Measurements from ENCODE around the gene PAPSS2.
"Not testable (repeated sequence)": the region's sequence is repeated elsewhere in the genome, so short reads cannot be mapped to it uniquely, and the experiment has no call there.

Gene PAPSS2

GRCh38 chr10:87659571-87660483 is at the start of gene PAPSS2:
Gene PAPSS2, plus strand, starts transcription at chr10:87659878. Its CDS starts 104 bp downstream, at chr10:87659982.
- DNase-seq (ENCODE audit: low read depth), result no peak

DNA sequence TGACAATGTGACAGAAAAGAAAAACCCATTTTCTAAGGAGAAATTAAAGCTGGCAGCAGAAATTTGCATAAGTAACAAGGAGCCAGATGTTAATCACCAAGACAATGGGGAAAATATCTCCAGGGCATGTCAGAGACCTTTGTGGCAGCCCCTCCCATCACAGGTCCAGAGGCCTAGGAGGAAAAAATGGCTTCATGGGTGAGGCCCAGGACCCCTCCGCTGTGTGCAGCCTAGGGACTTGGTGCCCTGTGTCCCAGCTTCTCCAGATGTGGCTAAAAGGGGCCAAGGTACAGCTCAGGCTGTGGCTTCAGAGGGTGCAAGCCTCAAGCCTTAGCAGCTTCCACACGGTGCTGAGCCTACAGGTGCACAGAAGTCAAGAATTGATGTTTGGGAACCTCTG is 48.3 kb upstream of the PAPSS2 start:
- DNase-seq (ENCODE audit: low read depth), result not testable (repeated sequence)

DNA sequence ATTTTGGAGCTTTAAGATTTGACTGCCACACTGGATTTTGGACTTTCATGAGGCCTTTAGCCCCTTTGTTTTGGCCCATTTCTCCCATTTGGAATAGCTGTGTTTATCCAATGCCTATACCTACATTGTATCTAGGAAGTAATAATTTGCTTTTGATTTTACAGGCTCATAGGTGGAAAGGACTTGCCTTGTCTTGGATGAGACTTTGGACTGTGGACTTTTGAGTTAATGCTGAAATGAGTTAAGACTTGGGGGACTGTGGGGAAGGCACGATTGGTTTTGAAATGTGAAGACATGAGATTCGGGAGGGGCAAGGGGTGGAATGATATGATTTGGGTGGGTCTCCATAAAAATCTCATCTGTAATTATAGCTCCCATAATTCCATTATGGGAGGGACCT is 47.6 kb upstream of the PAPSS2 start:
- no peak for DNase-seq (ENCODE audit: low read depth)

GRCh38 chr10:87613751-87614150 is 45.9 kb upstream of the PAPSS2 start:
- DNase-seq (ENCODE audit: low read depth), result no peak

DNA sequence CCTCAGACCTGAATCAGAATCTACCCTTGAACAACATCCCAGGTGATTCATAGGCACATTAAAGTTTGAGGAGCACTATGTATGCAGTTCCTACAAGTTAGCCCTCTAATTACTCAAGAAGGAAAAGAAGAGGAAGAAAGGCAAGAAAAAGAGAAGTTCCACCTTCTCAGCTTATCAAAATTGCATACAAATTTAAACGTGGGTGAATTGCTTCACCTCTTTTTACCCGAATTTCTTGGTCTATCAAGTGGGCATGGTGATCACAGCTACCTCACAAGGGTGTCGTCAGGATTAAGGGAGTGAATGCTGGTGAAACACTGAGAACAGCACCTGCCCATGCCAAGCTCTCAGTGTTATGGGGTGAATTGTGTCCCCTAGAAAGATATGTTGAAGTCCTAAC is 43.8 kb upstream of the PAPSS2 start:
- no peak for DNase-seq (ENCODE audit: low read depth)

DNA sequence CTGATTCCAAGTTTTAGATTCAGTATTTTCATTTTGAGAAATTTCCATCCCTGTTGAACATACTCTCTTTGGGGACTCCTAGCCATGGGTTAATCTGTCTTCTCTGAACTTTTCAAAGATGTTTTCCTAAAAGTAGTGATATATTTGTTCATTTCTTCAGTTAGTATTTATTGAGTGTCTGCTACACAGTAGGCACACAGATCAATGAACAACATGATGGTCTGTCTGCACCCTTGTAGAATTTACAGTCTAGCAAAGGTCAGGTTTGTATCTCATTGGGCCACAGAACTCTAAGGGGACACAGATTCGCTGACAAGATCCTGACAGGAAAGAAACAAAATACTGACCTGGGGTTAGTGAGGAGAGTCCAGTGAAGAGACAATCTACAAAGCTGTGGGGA is 42.2 kb upstream of the PAPSS2 start:
- DNase-seq (ENCODE audit: low read depth), result no peak

GRCh38 chr10:87618566-87619423 is 40.9 kb upstream of the PAPSS2 start:
- DNase-seq (ENCODE audit: low read depth), result no peak

GRCh38 chr10:87619705-87620104 is 40.0 kb upstream of the PAPSS2 start:
- no peak for DNase-seq (ENCODE audit: low read depth)

DNA sequence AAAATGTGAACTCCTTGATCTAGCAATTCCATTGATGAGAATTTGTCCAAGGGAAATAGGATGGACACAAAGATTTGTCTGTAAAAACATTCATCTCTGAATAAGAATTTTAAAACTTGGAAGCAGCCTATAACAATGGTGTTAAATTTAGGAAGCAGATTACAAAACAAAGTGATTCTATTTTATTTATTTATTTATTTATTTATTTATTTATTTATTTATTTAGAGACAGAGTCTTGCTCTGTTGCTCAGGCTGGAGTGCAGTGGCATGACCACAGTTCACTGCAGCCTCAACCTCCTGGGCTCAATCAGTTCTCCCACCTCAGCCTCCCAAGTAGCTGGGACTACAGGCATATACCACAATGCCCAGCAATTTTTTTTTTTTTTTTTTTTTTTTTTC is 38.2 kb upstream of the PAPSS2 start:
- DNase-seq (ENCODE audit: low read depth), result not testable (repeated sequence)

DNA sequence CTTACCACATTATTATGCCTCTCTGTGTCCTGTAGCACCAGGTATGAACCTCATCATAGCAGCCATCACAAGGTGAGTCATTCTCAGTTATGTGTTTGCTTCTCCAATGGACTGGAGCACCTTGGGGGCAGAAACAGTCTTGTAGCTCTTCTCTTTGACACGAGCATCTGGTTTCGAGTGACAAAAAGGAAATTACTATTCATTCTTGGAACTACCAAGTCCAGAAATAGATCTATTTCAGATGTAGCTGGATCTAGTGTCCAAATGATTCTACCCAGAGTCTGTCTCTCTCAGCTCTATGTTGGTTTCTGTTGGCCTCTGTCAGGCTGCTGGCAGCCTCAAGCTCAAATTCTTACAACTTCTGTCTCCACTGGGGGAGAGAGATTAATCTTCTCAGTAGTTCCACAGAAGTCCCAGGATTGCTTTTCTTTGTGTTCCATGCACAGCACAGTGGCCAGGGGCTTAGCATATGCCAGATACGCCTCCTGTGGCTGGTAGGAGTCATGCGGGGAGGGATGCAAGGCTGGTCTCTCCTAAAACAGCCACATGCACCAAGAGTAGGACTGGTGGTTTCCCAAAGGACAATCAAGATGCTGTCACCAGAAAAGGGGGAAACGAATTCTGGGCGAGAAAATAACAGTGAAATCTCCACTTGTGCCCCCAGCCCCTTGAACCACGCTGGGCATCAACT is 37.2 kb upstream of the PAPSS2 start:
- DNase-seq (ENCODE audit: low read depth), result no peak

DNA sequence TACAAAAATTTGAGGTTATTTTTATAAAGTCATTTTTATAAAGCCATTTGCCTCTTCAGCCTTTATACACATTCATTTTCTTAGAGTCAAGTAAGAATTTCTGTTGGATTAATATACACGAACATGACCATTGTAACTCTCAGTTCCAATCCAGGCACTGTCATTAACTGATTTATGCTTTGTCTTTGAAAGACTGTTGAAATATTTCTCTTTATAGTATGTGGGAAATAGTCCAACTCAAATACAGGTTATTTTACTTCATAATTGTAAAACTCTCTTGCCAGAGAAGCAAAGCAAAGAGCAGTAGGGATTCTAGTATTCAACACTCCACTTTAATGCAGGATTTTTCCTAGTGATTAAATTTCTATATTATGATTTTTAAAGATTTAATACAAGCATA is 36.5 kb upstream of the PAPSS2 start:
- DNase-seq (ENCODE audit: low read depth), result no peak

GRCh38 chr10:87625661-87626060 is 34.0 kb upstream of the PAPSS2 start:
- DNase-seq (ENCODE audit: low read depth), result no peak

DNA sequence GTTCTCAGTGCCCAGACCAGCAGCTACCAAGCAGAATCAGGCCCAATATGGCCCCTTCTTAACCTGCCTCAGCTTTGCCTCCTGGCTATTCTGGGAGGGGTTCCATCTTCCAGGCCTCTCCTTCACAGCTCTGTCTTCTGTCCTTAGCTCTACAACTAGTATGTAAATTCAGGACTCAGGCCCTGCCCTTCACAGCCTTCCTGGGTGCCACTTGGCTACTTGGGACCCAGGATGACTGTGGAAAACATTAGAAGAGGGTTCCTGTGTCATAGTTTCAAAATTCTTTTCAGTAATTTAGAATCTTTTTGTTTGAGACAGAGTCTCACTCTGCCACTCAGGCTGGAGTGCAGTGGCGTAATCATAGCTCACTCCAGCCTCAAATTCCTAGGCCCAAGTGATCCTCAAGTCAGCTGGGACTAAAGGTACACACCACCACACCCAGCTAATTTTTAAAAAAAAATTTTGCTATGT is 33.2 kb upstream of the PAPSS2 start:
- DNase-seq (ENCODE audit: low read depth), result no peak

- no peak for DNase-seq (ENCODE audit: low read depth)
These were observed 29.5 kb upstream of the PAPSS2 start for GRCh38 chr10:87630171-87630570.

- DNase-seq (ENCODE audit: low read depth), result no peak
These were observed 27.2 kb upstream of the PAPSS2 start for GRCh38 chr10:87632454-87632853.

- DNase-seq (ENCODE audit: low read depth), result no peak
These were observed 25.4 kb upstream of the PAPSS2 start for GRCh38 chr10:87634311-87634710.

- peak; percentile 47 for DNase-seq (ENCODE audit: low read depth)
These were observed 24.0 kb upstream of the PAPSS2 start for GRCh38 chr10:87635498-87636312.

DNA sequence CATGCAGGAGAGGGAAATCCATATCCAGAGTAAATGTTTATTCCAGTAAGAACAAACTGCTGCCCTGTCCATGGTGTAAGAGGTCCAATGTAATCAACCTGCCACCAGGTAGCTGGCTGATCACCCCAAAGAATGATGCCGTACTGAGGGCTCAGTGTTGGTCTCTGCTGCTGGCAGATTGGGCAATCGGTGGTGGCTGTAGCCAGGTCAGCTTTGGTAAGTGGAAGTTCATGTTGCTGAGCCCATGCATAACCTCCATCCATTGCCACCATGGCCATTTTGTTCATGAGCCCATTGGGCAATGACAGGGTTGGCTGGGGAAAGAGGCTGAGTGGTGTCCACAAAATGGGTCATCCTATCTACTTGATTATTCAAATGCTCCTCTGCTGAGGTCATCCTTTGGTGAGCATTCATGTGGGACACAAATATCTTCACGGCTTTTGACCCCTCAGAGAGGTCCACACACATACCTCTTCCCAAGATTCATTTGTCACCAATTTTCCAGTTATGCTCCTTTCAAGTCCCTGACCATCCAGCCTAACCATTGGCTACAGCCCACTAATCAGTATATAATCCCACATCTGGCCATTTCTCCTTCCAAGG is 23.3 kb upstream of the PAPSS2 start:
- no peak for DNase-seq (ENCODE audit: low read depth)

- no peak for DNase-seq (ENCODE audit: low read depth)
These were observed 20.2 kb upstream of the PAPSS2 start for GRCh38 chr10:87639493-87639892.

DNA sequence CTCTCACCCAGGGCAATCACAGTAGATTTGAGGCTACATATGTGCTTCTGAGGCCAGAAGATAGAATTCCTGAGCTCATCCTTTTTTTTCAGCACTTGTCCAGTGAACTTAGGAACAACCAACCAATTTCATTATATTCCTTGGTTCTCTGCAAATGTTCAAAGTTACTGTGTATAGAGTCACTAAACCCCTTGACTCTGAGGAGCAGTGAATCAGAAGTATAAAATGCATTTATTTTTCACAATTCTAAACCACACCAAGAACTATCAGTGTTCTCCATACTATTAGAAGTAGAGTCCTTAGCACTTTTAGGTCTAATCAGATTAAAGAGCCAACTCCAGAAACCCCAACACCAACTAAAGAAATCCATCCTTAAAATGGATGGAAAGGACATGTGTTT is 19.6 kb upstream of the PAPSS2 start:
- DNase-seq (ENCODE audit: low read depth), result no peak

GRCh38 chr10:87642486-87642885 is 17.2 kb upstream of the PAPSS2 start:
- DNase-seq (ENCODE audit: low read depth), result no peak
